GDM1 (cell line): ENCODE results near the gene CXorf66.
A peak's percentile ranks its signal among the peaks of the same experiment; 100 is the strongest.
"Not testable (repeated sequence)": the region's sequence is repeated elsewhere in the genome, so short reads cannot be mapped to it uniquely, and the experiment has no call there.

Source experiments
- DNase-seq: peaks from one replicate; lab custom pipeline; 2025; lab: John Stamatoyannopoulos, UW

CXorf66 gene, protein sequence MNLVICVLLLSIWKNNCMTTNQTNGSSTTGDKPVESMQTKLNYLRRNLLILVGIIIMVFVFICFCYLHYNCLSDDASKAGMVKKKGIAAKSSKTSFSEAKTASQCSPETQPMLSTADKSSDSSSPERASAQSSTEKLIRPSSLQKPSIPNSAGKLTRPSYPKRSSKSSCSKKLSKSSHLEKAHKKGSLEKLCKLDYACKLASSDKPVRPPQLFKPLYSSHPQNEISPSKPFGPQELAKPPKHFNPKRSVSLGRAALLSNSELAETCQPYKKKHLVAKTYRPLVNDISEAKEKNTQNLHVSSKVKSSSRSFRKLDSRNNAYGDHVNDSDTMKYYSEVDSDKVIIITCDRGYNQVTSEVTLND

DNA sequence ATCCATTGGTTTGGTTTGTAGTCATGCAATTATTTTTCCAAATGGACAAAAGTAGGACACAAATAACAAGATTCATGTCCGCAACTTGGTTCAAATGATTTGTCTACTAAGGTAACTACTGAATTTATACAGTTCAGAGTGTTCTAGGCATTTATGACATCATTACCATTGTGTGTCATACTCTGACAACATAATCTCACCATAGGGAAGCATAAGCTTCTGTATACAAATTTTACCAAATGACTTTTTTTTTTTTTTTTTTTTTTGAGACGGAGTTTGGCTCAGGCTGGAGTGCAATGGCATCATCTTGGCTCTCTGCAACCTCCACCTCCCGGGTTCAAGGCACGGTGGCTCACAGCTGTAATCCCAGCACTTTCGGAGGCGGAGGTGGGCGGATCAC lies at the start of gene CXorf66:
Gene CXorf66, minus strand, starts transcription at position 101 of the 400 bp plus-strand sequence. Its CDS starts 25 bp downstream, at position 76.
- DNase-seq, result no peak

DNA sequence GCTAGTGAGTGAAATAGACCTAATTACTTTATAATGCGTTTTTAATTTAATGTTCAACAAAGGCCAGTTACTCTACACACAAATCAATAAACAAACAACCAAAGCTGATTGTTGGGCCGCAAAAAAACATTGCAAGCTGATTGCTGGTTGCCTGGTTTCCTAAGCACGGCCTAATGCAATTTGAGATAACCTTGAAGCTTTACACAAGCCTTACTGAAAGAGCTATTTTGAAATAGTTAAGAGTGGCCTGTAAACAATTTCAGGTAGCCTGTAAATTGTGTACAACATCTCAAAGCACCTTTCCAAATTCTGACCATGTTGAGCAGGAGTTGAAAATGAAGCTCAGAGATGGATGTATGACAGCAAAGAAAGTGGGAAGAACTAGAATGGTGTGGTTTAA lies 17.5 kb upstream of the CXorf66 start:
- no peak for DNase-seq

DNA sequence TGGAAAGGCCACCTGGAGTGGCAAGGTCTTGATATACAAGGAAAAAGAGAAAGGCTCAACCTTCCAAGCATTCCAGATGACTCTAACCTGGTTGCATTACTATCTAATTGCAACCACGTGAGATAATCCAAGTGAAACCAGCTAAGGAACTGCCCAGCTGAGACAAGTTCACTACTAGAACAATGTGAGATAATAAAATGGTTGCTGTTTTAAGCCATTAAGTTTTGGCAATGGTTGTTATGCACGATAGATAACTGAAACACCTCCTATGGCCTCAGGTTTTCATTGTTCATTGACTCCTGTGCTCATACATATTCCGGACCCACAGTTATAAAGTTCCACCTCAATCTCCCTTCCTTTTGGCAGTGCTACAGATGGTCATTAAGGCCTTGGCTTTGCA lies 9.2 kb upstream of the CXorf66 start:
- DNase-seq, result no peak

DNA sequence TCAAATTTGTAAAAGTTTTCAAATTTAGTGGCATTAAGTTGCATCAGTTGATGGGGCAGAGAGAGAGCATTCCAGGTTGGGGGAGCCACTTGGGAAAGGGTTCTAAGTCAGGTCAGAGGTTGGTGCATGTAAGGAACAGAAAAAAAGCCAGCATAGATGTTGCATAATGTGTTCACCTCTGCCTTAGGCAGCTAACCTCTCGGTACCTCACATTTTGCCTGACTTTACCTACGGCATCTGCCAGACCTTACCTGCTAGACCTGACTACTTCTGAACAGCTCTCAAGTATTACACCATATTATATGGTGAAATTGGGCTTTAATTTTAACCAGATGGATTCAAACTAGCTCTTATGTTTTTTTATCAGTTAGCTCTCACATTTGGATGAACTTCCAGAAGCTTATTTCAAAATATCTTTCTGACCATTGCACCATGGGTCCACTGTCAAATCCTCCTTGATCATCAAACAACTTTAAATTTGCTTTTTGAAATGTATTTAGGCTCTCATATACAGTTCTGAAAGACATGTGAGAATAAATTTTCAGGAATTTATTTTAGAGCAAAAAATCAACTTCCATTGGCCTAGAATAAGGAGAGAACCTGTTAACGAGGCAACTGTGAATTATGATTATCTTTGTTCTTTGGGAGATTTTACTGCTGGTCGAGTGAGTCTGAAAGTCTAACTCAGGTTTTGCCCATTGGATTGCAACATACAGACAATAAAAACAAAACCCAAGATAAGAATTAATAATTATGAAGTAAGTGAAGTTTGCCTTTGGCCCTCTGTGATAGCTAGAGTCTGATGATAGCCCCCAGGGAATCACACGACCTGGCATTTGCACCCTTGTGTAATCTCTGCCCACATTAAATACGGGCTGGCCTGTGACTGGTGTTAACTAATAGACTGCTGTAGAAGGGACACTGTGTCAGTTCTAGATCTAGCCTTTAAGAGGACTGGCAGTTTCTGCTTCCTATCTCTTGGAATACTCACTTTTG lies 7.6 kb upstream of the CXorf66 start:
- no peak for DNase-seq

DNA sequence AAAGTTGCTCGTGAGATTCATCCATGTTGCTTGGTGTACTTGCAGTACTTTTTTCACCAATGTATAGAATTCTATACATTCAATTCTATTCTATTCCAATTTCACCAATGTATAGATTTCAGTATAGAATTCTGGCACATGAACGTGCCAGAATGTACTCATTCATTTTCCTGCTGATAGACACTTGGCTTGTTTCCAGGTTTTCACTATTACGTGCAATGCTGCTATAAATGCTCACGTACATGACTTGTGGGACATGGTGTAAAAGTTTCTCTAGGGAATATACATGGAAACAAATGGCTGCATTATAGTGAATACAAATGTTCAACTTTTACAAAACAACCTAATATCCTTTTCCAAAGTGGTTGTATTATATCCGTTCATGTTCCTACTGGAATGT lies 6.8 kb upstream of the CXorf66 start:
- no peak for DNase-seq

DNA sequence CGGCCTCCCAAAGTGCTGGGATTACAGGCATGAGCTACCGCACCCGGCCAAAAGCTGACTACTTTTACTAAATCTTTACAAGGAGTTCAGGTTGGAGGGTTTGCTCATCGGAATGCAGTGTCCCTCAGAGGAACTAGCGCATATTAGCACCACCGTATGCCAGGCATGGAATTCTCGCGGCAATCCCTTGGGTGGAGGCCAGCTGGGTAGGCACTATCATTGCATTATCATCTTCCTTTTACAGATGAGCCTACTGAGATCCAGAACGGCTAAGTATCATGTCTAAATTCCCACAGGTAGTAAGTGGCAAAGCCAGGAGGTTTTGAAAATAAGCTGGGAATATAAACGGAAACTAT lies 6.1 kb upstream of the CXorf66 start:
- no peak for DNase-seq

DNA sequence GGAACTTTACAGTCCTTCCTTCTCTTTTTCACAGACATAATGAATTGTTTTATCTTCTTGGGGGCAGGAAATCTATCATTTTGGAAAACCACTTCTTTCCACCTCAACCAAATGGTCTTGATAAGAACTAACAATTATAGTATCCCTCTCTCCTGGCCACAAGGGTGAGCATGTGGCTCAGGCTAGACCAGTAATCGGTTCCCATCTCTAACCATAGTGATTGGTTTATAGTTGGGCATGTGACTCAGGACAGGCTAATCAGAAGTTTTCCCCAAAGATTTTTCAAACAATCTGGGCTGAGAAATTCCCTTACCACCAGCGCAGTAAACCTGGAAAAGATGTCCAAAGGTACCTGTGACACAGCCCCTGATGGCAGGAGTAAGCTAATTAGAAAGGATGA lies 4.0 kb upstream of the CXorf66 start:
- DNase-seq, result no peak

DNA sequence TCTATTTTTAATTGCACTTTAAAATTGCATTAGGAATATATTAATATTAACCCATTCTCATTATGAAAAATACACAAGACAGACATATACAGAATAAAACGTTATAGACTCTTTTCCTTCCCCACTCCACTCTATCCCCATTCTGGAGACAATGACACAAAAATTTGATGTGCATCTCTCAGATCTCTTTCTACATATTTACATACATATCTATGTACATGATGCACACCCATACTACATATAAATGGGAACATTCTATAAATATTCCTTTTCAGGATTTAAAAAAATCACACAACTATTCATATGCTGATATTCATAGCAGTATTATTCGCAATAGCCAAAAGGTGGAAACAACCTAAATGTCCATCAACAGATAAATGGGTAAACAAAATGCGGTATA lies 2.4 kb upstream of the CXorf66 start:
- DNase-seq, result no peak

DNA sequence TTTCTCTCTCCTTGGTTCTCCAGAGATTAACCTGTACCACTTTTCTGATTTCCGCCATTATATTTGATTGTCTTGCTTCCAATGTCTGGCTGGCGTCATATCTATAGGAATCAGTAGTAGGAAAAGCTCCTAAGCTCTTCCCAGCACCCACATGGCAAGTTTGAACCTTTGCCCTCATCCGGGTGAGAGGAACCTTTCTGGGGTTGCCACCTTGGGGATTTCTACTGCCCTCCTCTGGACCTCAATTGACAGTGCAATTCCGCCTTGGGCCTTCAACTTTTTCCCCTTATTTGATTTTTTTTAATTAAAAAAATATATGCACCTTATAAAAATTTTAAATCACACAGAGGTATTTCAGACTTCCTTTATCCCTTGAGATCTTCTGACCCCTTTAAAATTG lies 2.0 kb upstream of the CXorf66 start:
- DNase-seq, result no peak

DNA sequence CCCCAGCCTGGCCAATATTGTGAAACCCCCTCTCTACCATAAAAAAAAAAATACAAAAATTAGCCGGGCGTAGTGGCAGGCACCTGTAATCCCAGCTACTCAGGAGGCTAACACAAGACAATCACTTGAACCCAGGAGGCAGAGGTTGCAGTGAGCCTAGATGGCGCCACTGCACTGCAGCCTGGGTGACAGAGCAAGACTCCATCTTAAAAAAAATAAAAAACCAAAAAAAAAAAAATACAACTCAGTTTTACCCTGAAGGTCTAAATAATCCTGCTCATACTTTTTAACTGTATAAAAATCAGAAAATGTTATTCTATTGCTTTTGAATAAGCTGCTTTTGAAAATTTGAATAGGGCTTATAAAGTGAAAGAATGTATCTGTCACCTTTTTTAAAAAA lies 838 bp upstream of the CXorf66 start:
- not testable (repeated sequence) for DNase-seq

DNA sequence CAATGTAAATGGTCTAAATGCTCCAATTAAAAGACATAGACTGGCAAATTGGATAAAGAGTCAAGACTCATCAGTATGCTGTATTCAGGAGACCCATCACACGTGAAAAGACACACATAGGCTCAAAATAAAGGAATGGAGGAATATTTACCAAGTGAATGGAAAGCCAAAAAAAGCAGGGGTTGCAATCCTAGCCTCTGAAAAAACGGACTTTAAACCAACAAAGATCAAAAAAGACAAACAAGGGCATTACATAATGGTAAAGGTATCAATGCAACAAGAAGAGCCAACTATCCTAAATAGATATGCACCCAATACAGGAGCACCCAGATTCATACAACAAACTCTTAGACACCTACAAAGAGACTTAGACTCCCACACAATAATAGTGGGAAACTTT lies 4.2 kb downstream of the CXorf66 start:
- DNase-seq, result not testable (repeated sequence)

DNA sequence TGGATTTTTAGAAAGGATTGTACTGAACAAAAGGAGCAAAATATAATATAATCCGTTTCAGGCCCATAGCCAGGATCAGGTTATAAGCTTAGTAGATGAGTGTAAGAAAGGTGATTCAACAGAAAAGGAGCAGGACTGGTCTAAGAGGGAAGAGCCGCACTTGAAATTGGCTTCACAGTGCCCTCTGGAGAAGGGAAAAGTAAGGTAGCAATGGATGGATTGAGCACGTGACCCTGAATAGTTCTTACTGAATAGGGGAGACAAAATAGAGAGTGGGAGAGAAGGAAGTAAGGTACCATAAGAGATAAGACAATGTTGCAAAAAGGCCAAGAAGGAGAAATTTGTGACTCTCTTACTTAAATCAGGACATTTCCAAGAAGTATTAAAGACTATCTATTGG lies 15.6 kb downstream of the CXorf66 start:
- no peak for DNase-seq

DNA sequence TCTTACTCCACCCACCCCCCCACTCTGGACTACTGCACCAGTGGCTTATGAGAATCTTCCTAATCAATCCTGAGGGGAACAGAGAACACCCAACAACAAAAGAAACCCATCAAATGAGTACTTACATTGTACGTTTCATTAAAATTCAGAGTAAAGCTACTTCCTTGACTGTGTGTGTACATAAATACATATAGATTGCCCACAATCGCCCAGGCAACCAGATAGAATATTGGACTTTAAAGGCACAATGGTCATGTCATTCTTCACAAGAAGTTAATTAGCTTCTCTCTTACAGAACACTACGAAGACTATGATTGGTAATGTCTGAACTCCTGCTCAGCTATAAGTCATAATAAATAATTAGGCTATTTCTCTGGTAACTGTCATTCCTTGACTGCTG lies 20.2 kb downstream of the CXorf66 start:
- no peak for DNase-seq

DNA sequence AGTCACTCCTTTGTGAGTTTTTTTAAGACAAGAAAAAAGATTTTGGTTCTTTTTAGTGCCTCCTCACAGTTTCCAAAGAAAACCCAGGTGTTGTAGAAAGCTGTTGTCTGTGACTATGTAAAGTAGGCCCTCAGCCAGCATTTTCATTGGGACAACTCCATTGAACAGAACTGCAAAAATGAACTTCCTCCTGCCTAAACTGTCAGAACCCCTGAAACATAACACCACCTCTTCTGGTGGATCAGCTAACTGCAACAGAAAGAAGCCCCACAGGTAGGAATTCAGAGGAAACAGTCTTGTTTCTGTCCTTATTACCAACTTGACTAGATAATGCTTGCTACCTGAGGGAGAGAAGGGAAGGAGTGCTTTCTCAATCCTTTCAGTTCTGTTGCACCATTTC lies 29.1 kb downstream of the CXorf66 start:
- no peak for DNase-seq

DNA sequence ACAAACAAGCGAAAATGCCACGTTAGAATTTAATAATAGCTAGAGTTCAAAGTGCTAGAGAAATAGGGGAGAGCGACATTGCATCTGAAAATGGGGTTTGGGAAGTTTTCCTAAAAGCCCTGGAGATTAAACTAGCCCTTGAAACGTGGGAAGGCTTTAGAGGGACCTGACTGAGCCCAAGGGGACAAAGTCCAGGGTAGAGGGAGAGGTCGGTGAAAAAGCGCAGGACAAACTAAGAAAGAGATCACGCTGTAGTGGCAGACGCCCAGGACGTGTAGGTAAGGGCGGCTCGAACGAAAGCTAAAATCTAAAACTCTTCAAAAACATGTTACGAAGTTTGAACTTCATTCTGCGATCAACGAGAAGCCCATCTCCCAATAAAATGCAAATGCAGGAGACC lies 31.4 kb downstream of the CXorf66 start:
- DNase-seq, result no peak

DNA sequence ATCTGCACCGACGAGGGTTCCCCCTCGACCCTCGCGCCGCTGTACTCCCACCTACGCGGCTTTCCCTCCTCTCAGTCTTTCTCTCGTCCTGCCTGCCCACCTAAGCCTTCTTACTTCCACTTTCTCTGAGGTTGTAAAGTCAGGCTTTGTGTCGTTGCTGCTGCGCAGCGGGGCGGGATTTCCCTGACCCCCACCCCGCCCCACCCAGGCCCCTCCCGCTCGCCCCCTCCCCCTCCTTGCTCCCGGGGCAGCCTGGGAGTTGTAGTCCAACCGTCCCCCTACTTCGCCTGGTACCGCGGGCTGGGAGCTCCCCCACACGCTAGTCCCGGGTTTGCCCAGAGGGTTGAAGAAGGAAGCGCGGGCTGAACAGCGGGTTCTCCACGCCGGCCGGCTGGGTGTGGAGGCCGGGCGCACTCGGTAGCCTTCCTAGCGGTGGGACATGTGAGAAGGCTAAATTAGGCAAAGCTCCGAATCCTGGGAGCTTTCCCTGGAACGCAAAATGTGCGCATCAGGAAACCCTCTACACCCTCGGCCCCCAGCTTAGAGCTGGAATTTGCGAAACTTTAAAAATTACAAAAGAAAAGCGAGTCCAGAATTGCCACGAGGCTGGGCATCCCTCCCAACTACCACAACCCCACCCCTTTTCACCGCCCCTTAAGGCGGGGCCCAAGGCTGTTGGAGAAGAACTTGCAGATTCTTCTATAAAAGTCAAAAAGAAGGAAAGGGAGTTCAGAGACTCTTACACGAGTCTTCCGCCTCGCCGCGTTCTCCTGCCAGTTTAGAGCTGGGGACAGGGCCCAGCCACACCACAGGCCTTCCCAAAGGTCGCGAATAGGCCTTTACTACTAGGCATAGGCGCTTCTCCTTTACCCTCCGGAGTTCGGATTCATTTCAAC lies 32.2 kb downstream of the CXorf66 start, which contains the start of gene ATP11C:
Gene ATP11C, minus strand, starts transcription at position 153 of the 896 bp plus-strand sequence. CDS start 1,011 bp downstream, outside the sequence.
- peak; percentile 77 for DNase-seq

DNA sequence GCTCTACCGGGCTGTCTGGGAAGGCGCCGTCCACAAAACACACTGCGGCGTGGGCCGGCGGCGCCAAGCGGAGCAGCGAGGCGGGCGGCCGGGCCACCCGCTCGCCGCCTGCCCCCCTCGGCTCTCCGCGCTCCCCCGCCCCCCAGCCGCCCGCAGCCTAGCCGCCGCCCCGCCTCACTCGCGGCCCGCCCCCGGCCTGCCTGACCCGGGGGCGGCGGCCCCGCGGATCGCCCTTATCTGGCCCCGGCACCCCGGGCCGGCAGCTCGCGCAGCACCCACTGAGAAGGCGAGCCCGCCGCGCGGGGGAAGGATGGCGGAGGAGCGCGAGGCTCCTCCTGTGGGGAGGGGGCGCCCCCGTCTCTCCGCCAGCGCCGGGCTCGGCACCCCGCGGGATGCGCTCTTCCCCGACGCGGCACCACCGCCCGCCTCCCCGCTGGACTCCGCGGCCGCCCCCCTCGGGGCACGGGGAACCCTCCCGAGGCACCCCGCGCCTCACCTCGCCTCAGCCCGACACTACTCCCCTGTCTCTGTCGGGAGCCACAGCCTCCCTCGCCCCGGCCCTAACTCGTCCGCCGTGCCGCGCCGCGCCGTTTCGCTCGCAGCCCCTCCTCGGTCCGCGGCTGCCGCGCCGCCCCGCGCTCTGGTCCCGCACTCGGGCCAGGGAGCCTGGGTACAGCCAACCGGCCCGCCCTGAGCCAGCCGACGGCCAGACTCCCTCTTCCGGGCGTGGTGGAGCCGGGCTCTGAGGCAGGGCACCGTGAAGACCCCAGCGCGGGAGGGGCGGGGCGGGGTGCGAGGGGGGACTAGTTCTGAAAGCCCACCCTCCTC lies 33.0 kb downstream of the CXorf66 start:
- peak; percentile 4 for DNase-seq

DNA sequence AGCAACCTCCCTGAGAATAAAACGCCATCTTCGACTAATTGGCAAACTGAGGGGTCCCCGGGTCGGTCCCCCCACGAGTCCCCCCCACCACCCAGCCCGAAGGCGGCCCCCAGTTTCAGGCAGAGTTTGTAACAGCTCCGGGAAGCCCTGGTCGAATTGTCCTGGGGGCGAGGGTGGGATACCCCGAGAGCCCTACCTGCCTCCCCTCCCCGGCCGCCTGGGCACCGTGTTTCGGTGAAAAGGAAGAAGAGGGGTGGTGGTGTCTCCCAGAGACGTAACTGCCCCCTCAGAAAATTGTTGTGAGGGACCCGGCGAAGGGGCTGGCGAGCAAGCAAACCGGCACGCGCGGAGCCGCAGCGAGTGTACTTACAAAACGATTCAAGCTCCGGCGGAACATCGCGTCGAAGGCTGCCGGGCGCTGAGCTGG lies 33.7 kb downstream of the CXorf66 start:
- no peak for DNase-seq

DNA sequence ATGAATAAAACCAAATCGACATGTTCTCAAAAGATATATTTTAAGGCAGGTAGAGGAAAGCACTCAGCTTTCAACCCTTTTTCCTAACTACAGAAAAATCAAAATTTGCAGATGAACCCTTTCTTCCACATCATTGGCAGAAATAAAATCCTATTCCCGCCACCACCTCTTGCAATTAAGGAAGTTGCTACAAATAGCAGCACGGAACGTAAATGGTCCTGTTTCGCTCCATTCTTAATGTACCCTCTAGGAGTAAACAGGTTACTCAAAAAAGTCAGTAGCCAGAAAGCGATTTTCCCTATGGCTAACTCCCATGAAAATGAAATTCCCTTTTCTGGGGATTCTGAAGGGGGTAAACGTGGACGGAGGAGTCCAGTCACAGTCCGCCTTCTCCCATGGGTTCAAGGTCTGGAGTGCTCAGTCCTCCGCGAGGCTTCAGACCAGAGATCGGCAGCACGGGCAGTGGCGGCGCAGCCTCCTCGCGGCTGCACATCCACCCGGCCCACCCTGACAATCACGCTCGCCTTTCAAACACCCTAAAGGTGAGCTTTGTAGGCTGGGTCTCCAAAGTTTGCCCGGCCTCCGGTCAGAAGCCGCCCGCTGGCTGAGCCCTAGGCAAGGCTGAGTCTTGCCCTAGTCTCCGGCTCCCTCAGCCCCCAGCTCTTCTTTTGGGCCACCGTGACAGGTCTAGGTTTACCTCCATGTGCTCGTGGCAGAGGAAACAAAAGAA lies 34.2 kb downstream of the CXorf66 start:
- peak; percentile 7 for DNase-seq

DNA sequence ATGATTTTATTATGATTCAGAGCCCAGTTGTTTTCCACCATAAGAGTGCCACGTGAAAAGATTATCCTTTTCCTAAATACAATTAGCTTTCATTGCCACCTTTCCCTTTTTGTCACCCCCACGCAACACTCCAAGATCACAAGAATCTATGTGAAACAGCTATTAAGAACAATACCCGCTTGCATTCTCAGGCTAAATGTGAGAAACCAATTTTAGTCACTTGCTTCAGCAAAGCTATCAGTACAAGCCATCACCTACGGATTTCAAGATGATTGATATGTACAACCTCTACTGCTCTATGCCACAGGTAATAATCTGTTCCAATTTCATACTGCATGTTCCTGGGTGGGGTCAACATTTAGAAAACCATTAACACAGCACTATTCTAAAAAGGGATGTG lies 34.9 kb downstream of the CXorf66 start:
- DNase-seq, result no peak
